Activated CD8-positive, alpha-beta T cell treated with anti-CD3 and anti-CD28 coated beads, Interleukin-2, amount 10 ng/mL, durations not matched to agents 7 days and 5 days (primary cell): ENCODE data around the gene SCUBE2. TPM values are rescaled to one million over a fixed set of nuclear protein-coding genes. Genes with fewer than 3 reads are reported as not detected.
"Not testable (repeated sequence)": the region's sequence is repeated elsewhere in the genome, so short reads cannot be mapped to it uniquely, and the experiment has no call there.

Experiments used
- ATAC-seq: fragments of 150-1000 bp; cut with Tn5 transposase; one replicate; pipeline ENCODE4 v1.10.0; 2021; ENCODE audit warnings: moderate library complexity
- CTCF ChIA-PET: fragments of 350-600 bp; sonication (Branson Sonifier 250); formaldehyde crosslinking; loops from one replicate; lab custom pipeline; 2021; ENCODE audit warnings: antibody characterized with exemption; lab: Charles Lee
- POLR2A ChIA-PET: fragments of 350-600 bp; sonication (Branson Sonifier 250); formaldehyde crosslinking; loops from one replicate; lab custom pipeline; 2021; ENCODE audit warnings: antibody characterized with exemption; lab: Charles Lee
- DNase-seq: peaks from one replicate; pipeline ENCODE4 v3.0.0-alpha.2; 2020
- H3K27ac Mint-ChIP-seq: one replicate; pipeline ENCODE4 v1.8.0; 2021; ENCODE audit warnings: mild to moderate bottlenecking, mixed read lengths
- H3K27me3 Mint-ChIP-seq: one replicate; pipeline ENCODE4 v1.8.0; 2021; ENCODE audit warnings: low read depth, mixed read lengths
- H3K36me3 Mint-ChIP-seq: one replicate; pipeline ENCODE4 v1.8.0; 2021; ENCODE audit warnings: low read depth, mixed read lengths
- H3K4me1 Mint-ChIP-seq: one replicate; pipeline ENCODE4 v1.8.0; 2021; ENCODE audit warnings: low read depth, mixed read lengths
- H3K4me3 Mint-ChIP-seq: one replicate; pipeline ENCODE4 v1.8.0; 2021; ENCODE audit warnings: mild to moderate bottlenecking, mixed read lengths
- H3K9me3 Mint-ChIP-seq: one replicate; pipeline ENCODE4 v1.8.0; 2022; ENCODE audit warnings: mixed read lengths; ENCODE audit not compliant: insufficient read depth
- total RNA-seq, 2 experiments: library from RNA; stranded (reverse); gene quantifications; one replicate each; pipeline ENCODE4 v1.2.3, GENCODE V29; 2021

The SCUBE2 gene
- total RNA-seq, 2 experiments from 2014 or later = 0.65 TPM; not detected in 1

DNA sequence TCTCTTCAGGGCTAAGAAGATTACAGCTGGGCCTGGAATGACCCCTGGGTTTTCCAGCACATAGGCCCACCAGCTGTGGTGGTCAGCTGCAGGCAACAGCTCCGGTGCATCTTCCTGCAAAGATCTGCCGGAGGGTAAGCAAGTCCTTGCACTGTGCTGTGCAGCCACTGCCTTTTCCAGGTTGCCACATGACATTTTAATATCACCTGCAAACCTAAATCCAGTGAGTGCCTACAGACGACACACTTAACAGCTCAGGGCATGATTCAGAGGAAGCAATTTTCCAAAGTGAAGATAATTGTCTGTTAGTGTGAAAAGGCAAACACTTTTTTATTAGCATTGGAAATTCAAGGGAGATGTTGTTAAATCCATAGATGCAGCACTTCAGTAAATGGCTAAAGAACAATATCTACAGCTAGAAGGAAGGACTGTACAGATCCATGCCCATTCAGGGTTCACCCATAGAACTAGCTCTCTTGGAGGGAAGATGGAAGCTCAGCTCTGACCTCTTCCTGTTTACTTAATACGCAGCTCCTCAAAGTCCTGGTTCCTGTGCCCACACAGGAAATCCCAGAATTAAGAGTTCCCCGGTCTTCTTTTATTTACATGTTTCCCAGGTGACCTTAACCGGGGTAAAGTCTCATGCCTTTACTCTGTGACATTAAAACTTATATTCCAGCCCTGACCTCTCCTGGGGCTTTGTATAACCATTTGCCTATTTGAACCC, 74.3 kb downstream of the SCUBE2 start:
- ATAC-seq (no peak), DNase-seq (no peak)
- CTCF ChIA-PET = interaction anchor here (0.8 to 6.9 kb wide), 18 partner anchors 11 to 1286 kb away, joined by 3 to 149 read pairs (median 4); no protein-coding TSS in a partner anchor
- Mint-ChIP-seq H3K4me3 (no peak overlapping the region), H3K9me3 (no peaks in the 10 kb centered on the region), H3K27ac (no peak overlapping the region), H3K36me3 (no peaks in the 10 kb centered on the region), H3K4me1 (peaks cover 20% of the 10 kb centered on the region), H3K27me3 (peaks cover 9% of the 10 kb centered on the region)
- POLR2A ChIA-PET = interaction anchor here (0.9 to 1.2 kb wide), 2 partner anchors 14 to 53 kb away, joined by 4 to 5 read pairs; partner anchors contain the start of genes NRIP3 and TMEM9B

DNA sequence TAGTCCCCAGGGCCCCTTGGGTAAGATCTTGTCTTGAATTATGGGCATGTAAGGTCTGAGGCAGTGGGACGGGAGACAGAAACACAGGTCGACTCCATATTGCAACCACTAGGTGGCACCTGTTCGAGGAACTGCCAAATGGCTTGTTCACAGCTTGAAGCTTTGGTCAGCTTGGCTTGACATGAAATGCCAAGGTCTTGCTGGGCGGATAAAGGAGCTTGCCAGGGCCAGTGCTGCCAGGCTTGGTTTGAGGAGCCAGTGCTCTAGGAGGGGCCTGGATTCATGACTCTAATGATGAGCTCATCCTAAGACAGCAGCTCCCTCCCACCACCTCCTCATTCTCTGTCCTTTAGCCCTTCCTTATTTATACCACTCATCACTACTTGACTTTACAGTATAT, 75.7 kb downstream of the SCUBE2 start:
- Mint-ChIP-seq H3K36me3 (no peaks in the 10 kb centered on the region), H3K9me3 (no peaks in the 10 kb centered on the region), H3K27me3 (peaks cover 15% of the 10 kb centered on the region), H3K27ac (no peak overlapping the region), H3K4me3 (no peak overlapping the region), H3K4me1 (peaks cover 20% of the 10 kb centered on the region)
- ATAC-seq (peak; percentile 93), DNase-seq (peak; percentile 73)
- ChIA-PET CTCF (interaction anchor here (0.7 to 6.9 kb wide), 43 partner anchors 9 to 1287 kb away, joined by 3 to 149 read pairs (median 4); partner anchors contain the start of genes AKIP1 and NRIP3), POLR2A (interaction anchor here (0.9 kb wide), 1 partner anchor 333 kb away, joined by 3 read pairs; the partner anchor contains the start of genes RPL27A and TRIM66)

DNA sequence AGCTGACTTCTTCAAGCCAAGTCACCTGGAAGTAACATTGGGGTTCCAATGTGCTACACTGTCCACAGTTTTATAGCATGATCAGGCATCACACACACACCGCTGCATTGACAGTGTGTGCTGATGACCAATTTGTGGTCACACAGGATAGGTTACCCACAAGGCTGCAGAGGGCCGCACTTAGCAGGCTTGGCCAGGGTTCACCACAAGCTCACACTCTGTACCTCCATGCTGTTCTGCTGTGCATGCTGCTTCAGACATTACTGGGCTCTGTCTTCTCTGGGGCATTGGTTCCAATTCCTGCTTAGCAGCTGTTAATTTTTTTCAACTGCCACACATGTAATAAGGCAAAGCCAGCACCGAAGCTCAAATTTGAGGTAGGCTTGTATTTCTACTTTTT, 76.6 kb downstream of the SCUBE2 start:
- Mint-ChIP-seq H3K9me3 (no peaks in the 10 kb centered on the region), H3K36me3 (no peaks in the 10 kb centered on the region), H3K27me3 (peaks cover 24% of the 10 kb centered on the region), H3K4me1 (peaks cover 20% of the 10 kb centered on the region), H3K27ac (no peak overlapping the region), H3K4me3 (no peak overlapping the region)
- POLR2A ChIA-PET = no interaction called here
- ATAC-seq = no peak
- no peak for DNase-seq
- CTCF ChIA-PET = interaction anchor here (0.6 to 6.9 kb wide), 18 partner anchors 8 to 492 kb away, joined by 3 to 149 read pairs (median 6); no protein-coding TSS in a partner anchor

DNA sequence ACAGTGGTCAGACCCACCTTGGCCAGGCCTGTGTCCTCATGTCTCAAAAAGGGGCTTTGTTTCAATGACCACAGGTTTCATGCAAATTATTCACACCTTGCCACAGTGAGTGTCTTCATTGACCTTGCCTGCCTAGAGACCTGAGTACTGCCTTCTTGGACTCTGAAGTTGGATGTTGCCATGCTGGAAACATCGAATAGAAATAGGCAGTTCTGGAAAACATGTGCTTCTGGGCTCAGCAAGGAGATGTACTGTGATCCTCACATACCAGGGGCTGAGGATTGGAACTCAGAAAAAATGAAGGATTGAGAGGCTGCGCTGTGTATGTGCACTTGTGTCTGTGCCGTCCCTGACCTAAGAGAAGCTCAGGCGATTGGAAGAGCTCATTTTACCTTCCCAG, 78.0 kb downstream of the SCUBE2 start:
- POLR2A ChIA-PET = no interaction called here
- Mint-ChIP-seq H3K27me3 (peaks cover 34% of the 10 kb centered on the region), H3K4me3 (no peak overlapping the region), H3K36me3 (no peaks in the 10 kb centered on the region), H3K9me3 (no peaks in the 10 kb centered on the region), H3K4me1 (peaks cover 20% of the 10 kb centered on the region), H3K27ac (no peak overlapping the region)
- CTCF ChIA-PET = interaction anchor here (1.0 to 6.9 kb wide), 4 partner anchors 37 to 494 kb away, joined by 3 to 149 read pairs (median 22); no protein-coding TSS in a partner anchor
- DNase-seq (no peak), ATAC-seq (no peak)

DNA sequence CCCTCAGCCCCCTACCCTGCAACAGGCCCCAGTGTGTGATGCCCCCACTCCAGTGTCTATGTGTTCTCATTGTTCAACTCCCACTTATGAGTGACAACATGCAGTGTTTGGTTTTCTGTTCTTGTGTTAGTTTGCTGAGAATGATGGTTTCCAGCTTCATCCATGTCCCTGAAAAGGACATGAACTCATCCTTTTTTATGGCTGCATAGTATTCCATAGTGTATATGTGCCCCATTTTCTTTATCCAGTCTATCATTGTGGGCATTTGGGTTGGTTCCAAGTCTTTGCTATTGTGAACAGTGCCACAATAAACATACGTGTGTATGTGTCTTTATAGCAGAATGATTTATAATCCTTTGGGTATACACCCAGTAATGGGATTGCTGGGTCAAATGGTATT, 81.9 kb downstream of the SCUBE2 start:
- H3K27ac Mint-ChIP-seq, H3K4me1 Mint-ChIP-seq, H3K4me3 Mint-ChIP-seq, DNase-seq, POLR2A ChIA-PET, H3K36me3 Mint-ChIP-seq, ATAC-seq, H3K9me3 Mint-ChIP-seq, CTCF ChIA-PET: not testable (repeated sequence)
- H3K27me3 Mint-ChIP-seq = peaks cover 68% of the 10 kb centered on the region

DNA sequence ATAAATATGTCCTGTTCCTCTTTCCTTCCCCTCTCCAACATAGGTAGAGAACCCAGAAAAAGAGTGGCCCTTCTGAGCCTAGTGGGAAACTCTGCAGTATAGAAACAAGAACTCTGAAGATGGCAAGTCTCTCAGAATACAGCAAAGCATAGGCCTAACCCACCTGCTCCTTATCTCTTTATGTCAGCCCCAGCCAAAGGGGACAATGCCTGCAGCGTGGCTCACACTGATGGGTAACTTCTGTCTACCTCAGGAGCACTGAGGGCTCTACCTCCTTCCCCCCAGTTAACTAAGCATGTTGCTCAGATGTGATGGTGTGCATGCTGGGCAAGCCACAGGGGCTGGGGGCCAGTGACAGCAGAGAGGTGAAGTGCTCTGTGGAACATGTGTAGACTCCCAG, 82.7 kb downstream of the SCUBE2 start:
- ChIA-PET POLR2A (no interaction called here), CTCF (no interaction called here)
- Mint-ChIP-seq H3K4me1 (peaks cover 5% of the 10 kb centered on the region), H3K36me3 (no peaks in the 10 kb centered on the region), H3K27me3 (peaks cover 68% of the 10 kb centered on the region), H3K4me3 (no peak overlapping the region), H3K27ac (no peak overlapping the region), H3K9me3 (no peaks in the 10 kb centered on the region)
- ATAC-seq (no peak), DNase-seq (no peak)

DNA sequence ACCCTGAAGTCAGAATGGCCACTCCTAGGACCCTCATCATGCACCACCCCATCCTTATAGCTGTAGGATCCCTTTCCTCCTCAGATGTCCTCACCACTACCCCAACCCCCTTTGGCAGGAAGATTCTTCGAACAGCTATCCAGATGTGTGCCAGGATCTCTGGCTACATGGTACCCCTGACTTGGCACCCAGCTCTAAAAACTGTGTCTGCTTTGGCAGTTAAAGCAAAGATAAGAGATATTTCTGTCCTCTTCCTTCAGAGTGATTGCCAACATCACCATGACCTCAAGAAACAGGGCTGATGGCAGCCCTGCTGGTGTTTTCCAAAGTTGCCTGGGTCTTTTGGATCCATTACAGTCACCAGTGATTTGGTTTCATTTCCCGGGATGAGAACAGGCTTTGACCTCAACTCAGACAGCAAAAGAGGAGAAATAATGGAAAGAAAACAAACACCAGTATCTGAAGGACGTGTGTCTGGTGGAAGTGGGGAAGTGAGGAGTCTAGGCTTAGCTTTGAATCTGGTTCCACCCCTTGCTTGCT, 83.3 kb downstream of the SCUBE2 start:
- no peaks in the 10 kb centered on the region for H3K9me3 Mint-ChIP-seq
- H3K27me3 Mint-ChIP-seq = peaks cover 68% of the 10 kb centered on the region
- POLR2A ChIA-PET = no interaction called here
- H3K4me3 Mint-ChIP-seq = no peak overlapping the region
- no peaks in the 10 kb centered on the region for H3K36me3 Mint-ChIP-seq
- ATAC-seq (no peak), DNase-seq (no peak)
- CTCF ChIA-PET = interaction anchor here (1.4 to 4.0 kb wide), 2 partner anchors 8 to 48 kb away, joined by 4 to 28 read pairs; no protein-coding TSS in a partner anchor
- H3K4me1 Mint-ChIP-seq = peaks cover 8% of the 10 kb centered on the region
- no peak overlapping the region for H3K27ac Mint-ChIP-seq

DNA sequence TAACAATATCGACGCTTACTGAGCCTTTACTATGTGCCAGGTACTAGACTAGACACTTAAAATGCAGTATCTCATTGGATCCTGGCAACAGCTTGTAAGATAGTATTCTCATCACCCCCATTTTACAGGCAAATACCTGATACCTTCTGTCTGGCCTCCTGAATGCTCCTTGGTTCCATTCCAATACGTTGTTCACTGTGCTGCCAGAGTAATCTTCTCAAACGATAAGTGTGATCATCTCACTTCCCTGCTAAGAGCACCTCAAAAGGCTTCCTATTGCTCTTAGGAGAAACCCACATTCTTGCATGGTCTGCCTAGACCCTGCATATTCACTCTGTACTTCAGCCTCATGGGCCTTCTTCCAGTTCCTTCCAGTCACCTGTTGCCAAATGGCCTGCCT, 86.3 kb downstream of the SCUBE2 start:
- Mint-ChIP-seq H3K36me3 (no peaks in the 10 kb centered on the region), H3K4me1 (peaks cover 17% of the 10 kb centered on the region), H3K9me3 (no peaks in the 10 kb centered on the region), H3K27ac (no peak overlapping the region), H3K27me3 (peaks cover 71% of the 10 kb centered on the region), H3K4me3 (peak overlapping the region; percentile 30)
- DNase-seq (no peak), ATAC-seq (no peak)
- POLR2A ChIA-PET = no interaction called here
- CTCF ChIA-PET = interaction anchor here (4.0 kb wide), 1 partner anchor 11 kb away, joined by 28 read pairs; no protein-coding TSS in a partner anchor

DNA sequence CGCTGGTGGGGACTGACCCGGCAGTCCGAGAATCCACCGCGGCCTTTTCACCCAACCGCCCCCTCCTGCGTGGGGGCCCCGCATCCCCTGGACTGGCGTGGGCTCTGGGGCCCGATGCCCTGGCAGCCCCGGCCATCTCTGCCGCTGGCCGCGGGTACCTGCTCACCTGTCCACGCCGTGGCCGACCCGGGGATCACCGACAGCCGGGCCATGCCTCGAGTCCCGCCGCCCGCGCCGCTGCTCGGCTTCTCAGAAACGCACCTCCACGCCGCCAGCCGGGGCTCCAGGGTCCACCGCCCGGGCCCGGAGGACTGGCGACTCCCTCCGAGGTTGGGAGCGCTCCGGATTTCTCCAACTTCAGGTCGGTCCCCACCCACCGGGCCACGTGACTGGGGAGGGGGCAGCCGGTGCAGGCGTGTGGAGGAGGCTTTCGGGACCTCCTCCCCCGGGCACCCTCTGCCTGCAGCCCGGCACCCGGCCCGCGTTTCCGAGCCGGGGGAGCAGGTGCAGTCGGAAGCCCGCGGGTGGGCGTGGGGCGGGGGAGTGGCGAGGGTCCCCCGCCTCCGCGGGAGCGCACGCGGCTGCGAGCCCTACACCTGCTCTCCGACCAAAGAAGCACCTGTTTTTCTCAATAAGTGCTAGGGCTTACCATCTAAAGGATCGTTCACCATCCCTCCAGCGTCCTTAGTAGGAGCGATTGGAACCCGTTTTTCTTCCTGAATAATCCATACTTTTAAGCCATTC, 87.0 kb downstream of the SCUBE2 start:
- ChIA-PET POLR2A (no interaction called here), CTCF (interaction anchor here (2.5 to 4.0 kb wide), 3 partner anchors 11 to 133 kb away, joined by 6 to 28 read pairs (median 12); no protein-coding TSS in a partner anchor)
- Mint-ChIP-seq H3K4me3 (peak overlapping the region; percentile 30), H3K27ac (no peak overlapping the region), H3K27me3 (peaks cover 68% of the 10 kb centered on the region), H3K4me1 (peaks cover 17% of the 10 kb centered on the region), H3K9me3 (no peaks in the 10 kb centered on the region), H3K36me3 (no peaks in the 10 kb centered on the region)
- DNase-seq (no peak), ATAC-seq (no peak)

DNA sequence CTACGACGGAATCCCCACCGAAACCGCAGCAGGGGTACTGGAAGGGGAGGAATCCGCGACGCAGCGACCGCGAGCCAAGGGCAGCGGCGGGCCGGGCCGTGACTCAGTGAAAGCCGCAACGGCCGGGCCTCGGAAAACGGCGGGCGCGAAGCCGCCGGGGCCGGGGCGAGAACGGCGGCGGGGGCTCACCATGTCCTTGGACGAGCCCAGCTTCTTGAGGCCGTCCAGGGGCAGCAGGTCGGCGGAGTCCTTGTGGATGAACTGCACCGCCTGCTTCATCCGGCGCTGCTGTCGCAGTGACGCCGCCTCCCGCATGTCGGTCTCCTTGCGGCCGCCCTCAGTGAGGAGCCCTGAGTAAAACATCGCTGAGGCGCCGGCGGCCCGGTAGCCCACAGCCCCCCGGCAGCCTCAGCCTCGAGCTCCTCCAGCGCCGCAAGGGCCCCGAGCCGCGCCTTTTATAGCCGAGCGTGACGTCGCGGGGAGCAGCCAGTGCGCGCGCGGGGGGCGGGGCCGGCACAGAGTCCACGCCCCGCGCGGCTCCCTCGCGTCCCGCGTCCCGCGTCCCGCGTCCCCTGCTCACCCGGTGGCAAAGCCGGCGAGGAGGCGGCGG, 87.7 kb downstream of the SCUBE2 start, which contains the start of gene NRIP3:
NRIP3 (minus strand) TSS at position 429 of the 610 bp plus-strand sequence; CDS start at position 363, 66 bp downstream.
- ATAC-seq (peak; percentile 89), DNase-seq (peak; percentile 77)
- POLR2A ChIA-PET = interaction anchor here (1.2 kb wide), 1 partner anchor 14 kb away, joined by 5 read pairs; no protein-coding TSS in a partner anchor
- Mint-ChIP-seq H3K9me3 (no peaks in the 10 kb centered on the region), H3K4me3 (peak within 1 kb of the TSS; percentile 71), H3K4me1 (peaks cover 17% of the 10 kb centered on the region), H3K36me3 (no peaks in the 10 kb centered on the region), H3K27me3 (peaks cover 69% of the 10 kb centered on the region), H3K27ac (no peak within 1 kb of the TSS)
- CTCF ChIA-PET = interaction anchor here (1.5 to 2.7 kb wide), 3 partner anchors 12 to 503 kb away, joined by 4 to 12 read pairs (median 6); no protein-coding TSS in a partner anchor
